ENCODE results near the gene AKT2. TPM values are rescaled to one million over a fixed set of nuclear protein-coding genes. Genes with fewer than 3 reads are reported as not detected.

Gene AKT2
- total and polyA plus RNA-seq, 9 donors: 78.4 to 160 (median 112) TPM

- TF ChIP-seq EP300 (IDR thresholded peaks at IDR 0.05) (no peak), POLR2A (IDR thresholded peaks at IDR 0.05) (no peak), CTCF (IDR thresholded peaks at IDR 0.05) (no peak)
- Histone ChIP-seq H3K4me3 (no peak overlapping the region), H3K36me3 (no peaks in the 10 kb centered on the region), H3K4me1 (ENCODE audit: insufficient read depth) (peaks cover 10% of the 10 kb centered on the region), H3K9me3 (no peaks in the 10 kb centered on the region), H3K27me3 (no peaks in the 10 kb centered on the region), H3K27ac (no peak overlapping the region)
- WGBS, 3 donors: 94 to 96% (median 95%) methylated on average over 2 of the region's 2 CpGs
- intact Hi-C loops (cut with DNase I): loop anchor here in 1 of 4 donors (2.0 kb wide), 1 partner anchor 30 kb away; no protein-coding TSS in a partner anchor
- no peak for DNase-seq
These were observed 42.0 kb downstream of the AKT2 start for GRCh38 chr19:40243181-40243580.

DNA sequence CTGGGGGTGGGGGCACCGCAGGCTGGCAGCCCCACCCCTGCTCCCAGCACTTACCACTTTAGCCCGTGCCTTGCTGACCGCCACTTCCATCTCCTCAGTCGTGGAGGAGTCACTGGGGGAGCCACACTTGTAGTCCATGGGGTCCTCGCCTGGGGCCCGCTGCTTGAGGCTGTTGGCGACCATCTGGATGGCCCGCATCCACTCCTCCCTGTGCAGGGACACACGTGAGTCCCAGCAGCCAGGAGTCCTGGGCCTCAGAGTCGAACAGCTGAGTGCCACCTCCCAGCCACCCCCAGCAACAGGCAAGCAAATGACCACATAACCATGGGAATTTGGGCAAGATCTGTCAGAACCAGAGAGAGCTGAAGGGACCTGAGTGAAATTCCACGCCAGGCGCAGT lies 42.7 kb downstream of the AKT2 start:
- intact Hi-C loops (cut with DNase I): loop anchor here in 1 of 4 donors (2.0 kb wide), 1 partner anchor 30 kb away; no protein-coding TSS in a partner anchor
- no peak for DNase-seq
- Histone ChIP-seq H3K4me3 (no peak overlapping the region), H3K36me3 (no peaks in the 10 kb centered on the region), H3K9me3 (no peaks in the 10 kb centered on the region), H3K27me3 (no peaks in the 10 kb centered on the region), H3K27ac (peak overlapping the region in 1 of 2 donors; percentile 59), H3K4me1 (ENCODE audit: insufficient read depth) (peaks cover 10% of the 10 kb centered on the region)
- TF ChIP-seq EP300 (IDR thresholded peaks at IDR 0.05) (no peak), POLR2A (IDR thresholded peaks at IDR 0.05) (no peak), CTCF (IDR thresholded peaks at IDR 0.05) (no peak)
- WGBS, 3 donors: 70 to 82% (median 73%) methylated on average over 11 to 12 of the region's 12 CpGs

DNA sequence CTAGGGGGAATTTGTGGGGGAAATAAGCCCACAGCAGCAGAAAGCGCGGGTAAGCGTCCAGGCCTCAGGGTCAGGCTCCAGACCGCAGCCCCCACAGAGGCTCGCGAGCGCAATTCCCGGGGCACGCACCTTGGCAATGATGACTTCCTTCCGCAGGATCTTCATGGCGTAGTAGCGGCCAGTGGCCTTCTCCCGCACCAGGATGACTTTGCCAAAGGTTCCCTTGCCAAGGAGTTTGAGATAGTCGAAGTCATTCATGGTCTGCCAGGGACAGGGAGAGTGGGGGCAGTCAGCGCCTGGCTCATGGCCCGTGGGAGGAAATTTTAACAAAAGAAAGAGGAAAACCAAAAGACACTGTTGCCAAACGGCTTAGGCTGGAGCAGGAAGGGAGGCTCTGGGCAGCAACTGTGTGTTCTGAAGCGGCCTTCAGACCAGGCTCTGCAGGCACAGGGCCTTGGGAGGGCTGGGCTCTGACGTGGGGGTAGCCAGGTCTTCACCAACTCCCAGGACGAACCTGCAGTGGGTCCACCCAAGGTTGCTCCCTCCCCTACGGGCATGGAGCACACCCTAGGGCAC lies 43.2 kb downstream of the AKT2 start:
- Histone ChIP-seq H3K27ac (peak overlapping the region in 1 of 2 donors; percentile 59), H3K9me3 (no peaks in the 10 kb centered on the region), H3K36me3 (no peaks in the 10 kb centered on the region), H3K27me3 (no peaks in the 10 kb centered on the region), H3K4me1 (ENCODE audit: insufficient read depth) (peaks cover 10% of the 10 kb centered on the region), H3K4me3 (no peak overlapping the region)
- intact Hi-C loops (cut with DNase I): loop anchor here in 1 of 4 donors (2.0 kb wide), 1 partner anchor 31 kb away; no protein-coding TSS in a partner anchor
- no peak for TF ChIP-seq EP300 (IDR thresholded peaks at IDR 0.05)
- no peak for TF ChIP-seq POLR2A (IDR thresholded peaks at IDR 0.05)
- peak; percentile 72 to 86 (median 82) for DNase-seq
- WGBS, 3 donors: 7 to 16% (median 8%) methylated on average over 21 of the region's 21 CpGs

GRCh38 chr19:40241125-40241808 lies 43.9 kb downstream of the AKT2 start:
- no peak for DNase-seq
- no peaks in the 10 kb centered on the region for H3K27me3 ChIP-seq
- no peaks in the 10 kb centered on the region for H3K36me3 ChIP-seq
- 66 to 79% (median 69%) methylated on average over 12 of the region's 12 CpGs for WGBS, 3 donors
- no peaks in the 10 kb centered on the region for H3K9me3 ChIP-seq
- no peak overlapping the region for H3K4me3 ChIP-seq
- peaks cover 10% of the 10 kb centered on the region for H3K4me1 ChIP-seq (ENCODE audit: insufficient read depth)
- intact Hi-C loops (cut with DNase I): no loop called here
- no peak for TF ChIP-seq CTCF (IDR thresholded peaks at IDR 0.05)
- TF ChIP-seq POLR2A (IDR thresholded peaks at IDR 0.05): no peak
- no peak for TF ChIP-seq EP300 (IDR thresholded peaks at IDR 0.05)
- peak overlapping the region in 1 of 2 donors; percentile 41 for H3K27ac ChIP-seq

GRCh38 chr19:40240332-40240731 lies 44.8 kb downstream of the AKT2 start:
- Histone ChIP-seq H3K36me3 (no peaks in the 10 kb centered on the region), H3K4me1 (ENCODE audit: insufficient read depth) (peaks cover 10% of the 10 kb centered on the region), H3K4me3 (no peak overlapping the region), H3K9me3 (no peaks in the 10 kb centered on the region), H3K27ac (no peak overlapping the region), H3K27me3 (no peaks in the 10 kb centered on the region)
- DNase-seq: no peak
- WGBS, 3 donors: 92 to 94% (median 93%) methylated on average over 6 of the region's 6 CpGs
- no peak for TF ChIP-seq POLR2A (IDR thresholded peaks at IDR 0.05)
- TF ChIP-seq EP300 (IDR thresholded peaks at IDR 0.05): no peak
- TF ChIP-seq CTCF (IDR thresholded peaks at IDR 0.05): no peak
- intact Hi-C loops (cut with DNase I): no loop called here

Measured in ovary (tissue), 9 donors.